GM04503 (cell line): ENCODE results near the gene CLMP.
A peak's percentile ranks its signal among the peaks of the same experiment; 100 is the strongest.
"Not testable (repeated sequence)": the region's sequence is repeated elsewhere in the genome, so short reads cannot be mapped to it uniquely, and the experiment has no call there.

Experiments
- DNase-seq: peaks from one replicate; pipeline ENCODE4 v3.0.0-alpha.2; 2012; ENCODE audit warnings: low read depth

Gene CLMP

GRCh38 chr11:123135863-123136446, 59.1 kb downstream of the CLMP start:
- DNase-seq = no peak

- DNase-seq = no peak
Observed at GRCh38 chr11:123132881-123133280, 62.2 kb downstream of the CLMP start.

DNA sequence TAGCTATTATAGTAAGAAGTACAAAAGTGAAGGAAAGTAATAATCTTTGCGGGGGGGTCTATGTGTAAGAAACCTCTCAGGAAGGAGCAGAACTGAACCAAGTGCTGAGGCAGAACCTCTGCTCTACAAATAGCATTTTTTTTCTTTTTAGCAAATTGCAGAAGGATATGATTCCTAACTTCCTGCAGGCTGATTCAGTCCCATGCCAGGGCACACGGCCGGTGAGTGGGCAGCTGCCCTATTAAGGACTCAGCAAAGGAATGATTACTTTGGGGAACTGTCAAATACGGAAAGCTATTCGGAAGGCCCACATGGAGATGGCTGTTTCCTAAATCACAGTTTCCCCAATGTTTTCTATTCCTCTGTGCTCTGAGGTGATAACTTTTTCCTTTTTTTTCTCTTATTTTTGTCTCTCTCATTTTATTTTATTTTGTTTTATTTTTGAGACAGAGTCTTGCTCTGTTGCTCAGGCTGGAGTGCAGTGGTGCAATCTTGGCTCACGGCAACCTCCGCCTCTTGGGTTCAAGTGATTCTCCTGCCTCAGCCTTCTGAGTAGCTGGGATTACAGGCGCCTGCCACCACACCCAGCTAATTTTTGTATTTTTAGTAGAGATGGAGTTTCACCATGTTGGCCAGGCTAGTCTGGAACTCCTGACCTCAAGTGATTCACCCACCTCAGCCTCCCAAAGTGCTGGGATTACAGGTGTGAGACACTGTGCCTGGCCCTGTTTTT, 62.8 kb downstream of the CLMP start:
- DNase-seq = not testable (repeated sequence)

DNA sequence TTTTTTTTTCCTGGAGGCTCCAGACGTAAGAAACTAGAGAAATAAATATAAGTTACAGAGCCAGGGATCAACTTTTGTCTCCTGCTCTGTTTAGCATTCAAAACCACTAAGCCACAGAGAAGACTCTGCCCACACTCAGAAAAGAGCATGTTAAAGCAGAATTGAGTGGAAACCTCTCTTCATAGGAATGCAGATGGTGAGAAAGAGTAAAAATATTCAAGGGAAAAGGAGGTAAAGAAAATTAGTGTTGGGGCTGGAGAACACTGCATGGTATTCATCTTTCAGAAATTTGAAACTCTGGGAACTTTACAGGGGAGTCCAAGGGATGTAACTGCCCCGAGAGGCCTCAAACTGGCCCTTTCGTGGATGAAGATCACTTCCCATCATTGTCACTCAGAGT, 65.1 kb downstream of the CLMP start:
- DNase-seq = peak; percentile 76

- no peak for DNase-seq
Observed at GRCh38 chr11:123125169-123125568, 69.9 kb downstream of the CLMP start.

DNA sequence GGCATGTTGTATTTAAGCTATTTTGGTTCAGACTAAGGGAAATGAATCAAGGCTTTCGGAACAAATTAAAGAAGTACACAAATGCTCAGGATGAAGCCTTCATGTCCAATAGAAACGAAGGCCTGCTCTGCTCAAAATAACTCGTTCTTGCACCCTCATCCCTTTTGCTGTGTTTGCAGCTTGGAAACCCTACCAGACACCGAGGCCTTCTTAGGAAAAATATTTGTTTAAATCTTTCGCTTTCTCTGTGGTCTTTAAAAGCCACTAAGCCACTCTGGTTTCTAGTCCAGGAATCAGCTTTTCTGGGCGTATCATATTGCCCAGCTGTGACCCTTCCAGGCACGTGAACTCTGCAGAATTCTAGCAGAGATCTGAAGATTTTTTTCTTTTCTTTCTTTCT, 72.2 kb downstream of the CLMP start:
- DNase-seq = no peak

GRCh38 chr11:123122341-123122740, 72.7 kb downstream of the CLMP start:
- no peak for DNase-seq

DNA sequence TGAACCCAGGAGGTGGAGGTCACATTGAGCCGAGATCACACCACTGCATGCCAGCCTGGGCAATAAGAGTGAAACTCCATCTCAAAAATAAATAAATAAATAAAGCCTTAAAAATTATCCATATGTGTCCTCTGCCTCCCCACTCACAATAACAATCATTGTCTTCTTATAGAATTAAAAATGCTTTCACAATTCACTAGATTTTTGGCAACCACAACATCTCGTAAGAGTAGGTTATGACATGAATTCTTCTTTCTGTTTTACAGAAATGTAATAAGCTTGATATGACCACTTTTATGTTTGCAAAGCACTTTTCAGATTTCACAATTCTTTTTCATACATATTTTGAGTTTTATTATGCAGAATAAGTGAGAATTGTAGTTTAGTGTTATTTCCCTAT, 78.6 kb downstream of the CLMP start:
- no peak for DNase-seq

DNA sequence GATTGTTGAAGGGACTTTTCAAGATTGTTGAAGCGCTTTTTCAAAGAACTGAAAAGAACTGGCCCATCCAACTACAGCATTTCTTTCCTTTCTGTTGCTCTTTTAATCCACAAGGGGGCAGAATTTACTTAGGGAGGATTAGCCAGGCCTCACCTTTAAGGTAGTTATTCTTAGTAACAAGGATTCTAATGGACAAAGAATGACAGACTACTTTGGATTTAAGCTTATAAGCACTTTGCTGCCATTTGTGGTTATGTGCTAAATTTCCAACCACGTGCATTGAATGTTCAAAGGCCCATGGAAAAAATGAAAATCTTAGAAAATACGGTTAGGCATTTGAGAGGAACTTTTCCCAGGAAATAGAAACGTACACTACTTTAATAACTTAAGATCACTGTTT, 83.6 kb downstream of the CLMP start:
- DNase-seq = no peak

- DNase-seq = no peak
Observed at GRCh38 chr11:123110397-123110796, 84.7 kb downstream of the CLMP start.

DNA sequence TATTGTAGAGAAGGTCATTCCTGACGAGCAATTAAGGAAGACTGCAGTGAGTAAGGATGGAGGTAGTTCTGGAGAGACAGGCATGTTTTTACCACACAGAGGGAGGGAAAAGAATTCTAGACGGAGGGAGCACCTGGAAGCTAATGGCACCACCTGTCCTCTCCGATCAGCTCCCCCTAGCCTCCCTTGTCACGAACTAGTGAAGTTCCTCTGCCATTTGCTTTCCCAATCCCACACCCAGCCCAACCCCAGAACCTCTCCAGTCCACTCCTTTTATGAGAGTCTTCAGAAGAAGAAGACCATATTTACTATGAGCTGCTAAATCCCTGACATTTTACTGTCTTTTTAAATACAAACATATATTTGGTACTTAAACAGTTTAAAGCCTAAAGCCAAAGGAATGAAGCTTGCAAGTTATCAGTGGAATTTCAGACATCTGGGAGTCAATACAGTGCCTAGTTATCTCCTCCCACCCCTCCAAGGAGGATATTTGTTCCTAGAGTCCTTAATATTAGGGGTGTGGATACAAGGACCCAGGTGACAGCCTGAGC, 87.0 kb downstream of the CLMP start:
- no peak for DNase-seq

- no peak for DNase-seq
Observed at GRCh38 chr11:123104697-123105096, 90.4 kb downstream of the CLMP start.

DNA sequence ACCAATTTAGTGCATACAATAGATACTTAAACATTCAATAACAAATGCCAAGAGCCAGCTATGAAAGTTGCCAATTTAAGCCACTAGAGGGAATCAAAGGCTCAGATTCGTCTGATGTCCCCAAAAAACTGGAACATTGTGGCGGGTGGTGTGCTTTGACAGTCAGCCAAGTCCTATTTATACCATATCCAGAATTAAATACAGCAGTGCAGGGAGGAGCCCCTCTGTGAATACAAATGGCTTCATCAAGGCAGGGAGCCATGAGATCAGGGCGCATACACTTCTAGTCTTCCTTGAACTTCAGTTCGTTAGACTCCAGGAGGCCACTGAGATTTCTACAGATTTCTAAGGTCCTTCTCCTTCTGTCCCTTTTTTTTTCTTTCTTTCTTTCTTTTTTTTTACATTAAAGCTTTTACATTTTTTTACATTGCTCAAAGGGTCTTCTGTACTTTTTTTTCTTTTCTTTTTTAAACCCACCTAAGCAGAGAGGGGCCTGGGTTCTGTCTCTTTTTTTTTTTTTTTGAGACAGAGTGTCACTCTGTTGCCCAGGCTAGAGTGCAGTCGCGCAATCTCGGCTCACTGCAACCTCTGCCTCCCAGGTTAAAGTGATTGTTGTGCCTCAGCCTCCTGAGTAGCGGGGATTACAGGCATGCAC, 91.6 kb downstream of the CLMP start:
- DNase-seq = peak; percentile 37

DNA sequence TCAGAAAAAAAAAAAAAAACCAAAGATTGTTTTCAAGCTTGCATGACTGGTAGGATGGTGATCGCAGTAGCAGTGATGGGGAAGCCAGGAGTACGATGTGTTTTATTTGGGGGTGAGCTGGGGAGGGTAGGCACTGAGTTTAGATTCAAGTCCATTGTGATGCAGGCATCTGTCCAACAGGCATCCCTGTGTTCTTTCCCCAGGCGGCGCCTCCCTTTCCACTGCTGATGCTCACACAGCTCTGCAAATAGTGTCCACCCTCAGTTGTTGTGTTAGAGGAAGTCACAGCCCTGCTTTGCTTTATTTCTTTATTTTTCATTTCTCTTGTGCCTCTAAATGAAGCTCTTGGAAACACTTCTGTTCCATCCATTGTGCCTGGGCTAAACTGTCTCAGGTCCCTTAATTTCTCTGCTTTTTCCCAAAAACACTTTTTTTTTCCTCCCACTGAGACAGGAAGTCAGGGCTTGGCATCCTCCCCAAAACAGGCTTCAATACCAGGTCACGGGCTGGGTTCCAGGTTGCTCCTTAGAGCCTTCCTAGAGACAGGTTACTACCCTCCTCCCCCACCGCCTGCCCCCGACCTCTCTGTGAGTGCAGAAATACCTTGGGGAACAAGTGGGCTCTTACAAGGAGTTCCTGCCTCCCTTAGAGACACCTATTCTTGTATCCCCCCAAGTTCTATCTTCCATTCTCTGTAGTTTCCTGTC, 94.5 kb downstream of the CLMP start:
- DNase-seq = no peak

DNA sequence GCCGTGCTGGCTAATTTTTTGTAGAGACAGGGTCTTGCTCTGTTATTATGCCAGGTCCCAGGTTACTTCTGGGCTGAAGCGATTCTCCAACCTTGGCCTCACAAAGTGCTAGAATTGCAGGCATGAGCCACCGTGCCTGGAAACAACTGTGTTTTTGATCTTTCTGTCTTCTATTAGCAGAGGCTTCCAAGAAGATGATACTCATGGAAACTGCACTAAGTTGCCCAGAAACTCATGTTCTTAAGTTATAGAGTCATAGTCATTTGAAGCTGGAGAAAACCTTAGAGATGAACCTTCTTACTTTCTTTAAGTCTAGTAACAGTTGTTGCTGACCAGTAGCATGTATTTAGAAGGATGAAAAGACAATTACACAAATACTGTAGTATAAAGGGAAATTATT, 96.1 kb downstream of the CLMP start:
- DNase-seq = no peak

DNA sequence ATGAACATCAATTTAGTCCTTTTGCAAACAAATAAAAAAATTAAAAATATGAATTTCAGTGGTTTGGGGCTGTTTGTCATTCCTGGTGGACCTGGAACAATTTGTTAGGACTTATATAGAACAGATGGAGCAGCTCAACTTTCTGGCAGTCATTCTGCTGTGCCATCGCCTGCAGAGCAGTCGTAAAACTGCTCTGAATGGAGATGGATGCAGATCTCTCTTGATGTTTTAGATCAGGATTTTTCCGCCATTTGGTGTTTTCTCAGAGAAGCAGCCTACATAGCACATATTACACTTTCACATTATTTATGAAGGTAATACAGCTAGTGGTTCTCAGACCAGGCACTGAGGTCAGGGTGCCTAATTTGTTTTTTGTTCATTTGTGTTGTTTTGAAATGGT, 101.3 kb downstream of the CLMP start:
- DNase-seq = no peak

DNA sequence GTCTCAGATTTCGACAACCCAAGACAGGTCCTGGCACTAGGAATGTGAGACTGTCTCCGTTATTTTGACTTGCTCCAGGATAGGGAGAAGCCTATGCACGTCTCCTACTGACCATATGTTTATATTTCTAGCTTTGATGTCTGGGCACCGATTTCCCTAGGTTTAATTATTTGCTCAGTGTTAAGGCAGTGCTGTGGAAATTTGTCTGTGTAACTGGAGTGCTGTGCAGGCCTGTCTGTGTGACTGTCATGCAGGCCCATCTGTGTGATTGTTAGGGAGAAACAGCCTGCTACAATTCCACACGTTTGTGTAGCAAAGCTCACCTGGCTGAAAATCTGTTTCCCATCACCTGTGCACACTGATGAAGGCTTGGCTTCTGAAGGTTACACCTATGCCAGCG, 103.5 kb downstream of the CLMP start:
- DNase-seq = no peak

- not testable (repeated sequence) for DNase-seq
Observed at GRCh38 chr11:123090168-123090567, 104.9 kb downstream of the CLMP start.

DNA sequence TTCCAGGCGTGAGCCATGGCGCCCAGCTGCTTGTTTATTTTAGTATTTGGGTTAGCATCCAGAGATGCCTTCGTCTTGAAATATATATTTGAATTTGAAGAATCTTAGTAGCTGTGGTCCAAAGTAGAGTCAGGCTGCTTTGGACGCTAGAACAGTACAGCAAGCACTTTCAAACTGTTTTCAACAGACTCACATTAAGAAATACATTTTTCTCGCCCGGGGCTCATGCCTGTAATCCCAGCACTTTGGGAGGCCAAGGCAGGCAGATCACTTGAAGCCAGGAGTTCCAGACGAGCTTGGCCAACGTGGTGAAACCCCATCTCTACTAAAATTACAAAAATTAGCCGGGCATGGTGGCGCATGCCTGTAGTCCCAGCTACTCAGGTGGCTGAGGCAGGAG, 106.2 kb downstream of the CLMP start:
- DNase-seq = not testable (repeated sequence)

DNA sequence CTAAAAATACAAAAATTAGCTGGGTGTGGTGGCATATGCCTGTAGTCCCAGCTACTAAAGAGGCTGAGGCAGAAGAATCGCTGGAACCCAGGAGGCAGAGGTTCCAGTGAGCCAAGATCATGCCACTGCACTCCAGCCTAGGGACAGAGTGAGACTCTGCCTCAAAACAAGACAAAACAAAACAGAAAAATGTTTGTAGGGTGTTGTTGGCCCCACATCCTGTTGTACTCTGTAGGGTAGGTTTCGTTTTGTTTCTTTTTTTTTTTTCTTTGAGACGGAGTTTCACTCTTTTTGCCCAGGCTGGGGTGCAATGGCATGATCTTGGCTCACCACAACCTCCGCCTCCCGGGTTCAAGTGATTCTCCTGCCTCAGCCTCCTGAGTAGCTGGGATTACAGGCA, 107.4 kb downstream of the CLMP start:
- not testable (repeated sequence) for DNase-seq

DNA sequence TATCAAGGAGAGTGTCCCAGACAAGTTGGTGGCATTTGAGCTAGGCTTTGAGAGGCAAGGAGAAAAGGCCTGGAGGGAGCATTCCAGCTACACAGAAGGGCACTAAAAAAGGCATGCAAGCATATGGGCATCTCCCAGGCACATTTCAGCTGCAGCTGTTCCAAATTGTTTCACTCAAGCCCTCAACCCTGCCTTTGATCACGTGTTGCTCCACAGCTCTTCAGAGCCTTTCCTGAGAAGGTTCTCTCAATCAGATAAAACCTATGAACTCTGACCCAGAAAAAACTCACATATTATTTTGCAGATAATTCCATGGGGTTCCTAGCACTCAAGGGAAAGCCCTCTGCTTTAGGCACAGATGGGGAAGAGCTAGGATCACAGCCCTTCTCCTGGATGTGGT, 108.7 kb downstream of the CLMP start:
- DNase-seq = no peak

- DNase-seq = no peak
Observed at GRCh38 chr11:123085497-123085896, 109.6 kb downstream of the CLMP start.

DNA sequence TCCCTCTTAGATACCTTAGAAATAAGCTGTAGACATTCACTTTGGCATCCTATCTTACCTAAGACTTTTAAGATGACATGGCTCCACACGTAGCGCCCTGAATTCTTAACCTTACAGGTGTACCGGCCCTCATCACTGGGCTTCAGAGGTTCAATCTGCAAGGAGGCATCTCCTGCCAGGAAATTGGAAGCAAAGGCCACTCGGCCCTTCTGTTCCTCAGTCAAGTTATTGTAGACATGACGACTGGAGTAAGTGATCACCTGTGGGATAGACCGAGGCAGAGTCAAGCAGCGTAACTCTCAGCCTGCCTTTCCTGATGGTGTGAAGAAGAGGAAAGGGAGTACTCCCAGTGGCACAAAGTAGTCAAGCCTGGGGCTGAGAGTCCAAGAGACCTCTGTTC, 110.6 kb downstream of the CLMP start:
- no peak for DNase-seq
